Kidney (tissue), 14 donors: ENCODE results near the gene RRAGA. TPM values are rescaled to one million over a fixed set of nuclear protein-coding genes. Genes with fewer than 3 reads are reported as not detected.
"Not testable (repeated sequence)": the region's sequence is repeated elsewhere in the genome, so short reads cannot be mapped to it uniquely, and the experiment has no call there.

Experiments used
- DNase-seq, 5 donors: peaks; one replicate each; pipeline ENCODE4 v3.0.0-alpha.2; 2013 to 2020
- FAIRE-seq: peaks from 2 replicates; lab custom pipeline; 2012; peaks lifted over from hg19 to GRCh38; lab: Jason Lieb, UNC
- H3K27ac ChIP-seq, 2 donors: one replicate each; pipeline ENCODE4 v1.7.0; 2013; ENCODE audit warnings: low read depth in 2 of 2, low read length in 2 of 2, inconsistent platforms in 1 of 2
- H3K27me3 ChIP-seq: one replicate; pipeline ENCODE4 v1.7.1; 2013; ENCODE audit warnings: low read length, inconsistent platforms; ENCODE audit not compliant: control insufficient read depth, insufficient read depth
- H3K36me3 ChIP-seq, 3 donors: one replicate each; pipeline versions ENCODE4 v1.7.0 to v1.7.1; 2013; ENCODE audit warnings: low read length in 3 of 3, control low read depth in 1 of 3, inconsistent platforms in 1 of 3; ENCODE audit not compliant: insufficient read depth in 3 of 3, control insufficient read depth in 2 of 3
- H3K4me1 ChIP-seq, 3 donors: one replicate each; pipeline versions ENCODE4 v1.7.0 to v1.7.1; 2013; ENCODE audit warnings: low read length in 3 of 3, inconsistent platforms in 1 of 3, low read depth in 1 of 3; ENCODE audit not compliant: control insufficient read depth in 2 of 3, insufficient read depth in 2 of 3
- H3K4me3 ChIP-seq, 3 donors: one replicate each; pipeline versions ENCODE4 v1.7.0 to v1.8.1; 2013; ENCODE audit warnings: low read length in 3 of 3, control low read depth in 1 of 3, inconsistent platforms in 1 of 3
- H3K9ac ChIP-seq, 3 donors: one replicate each; pipeline versions ENCODE4 v1.7.0 to v1.7.1; 2013; ENCODE audit warnings: low read length in 3 of 3, control low read depth in 1 of 3, inconsistent platforms in 1 of 3
- H3K9me3 ChIP-seq, 3 donors: one replicate each; pipeline versions ENCODE4 v1.7.0 to v1.7.1; 2013; ENCODE audit warnings: low read length in 3 of 3, control low read depth in 1 of 3, inconsistent platforms in 1 of 3; ENCODE audit not compliant: control insufficient read depth in 2 of 3, insufficient read depth in 1 of 3
- CTCF ChIP-seq: IDR thresholded peaks from 3 replicates; pipeline ENCODE4 v1.5.1; 2012; ENCODE audit warnings: mild to moderate bottlenecking, moderate library complexity, borderline replicate concordance; ENCODE audit not compliant: insufficient read depth; ENCODE audit errors: extremely low read depth
- intact Hi-C: fragments of 100-400 bp; cut with DNase I; formaldehyde crosslinking; loops from one replicate; pipeline ENCODE4 v1.11.1; 2022
- polyA plus RNA-seq: library from polyadenylated mRNA; stranded (reverse); fragments of 350-450 nt; fragmentation: Illumina TruSeq; extraction: RNeasy Lipid Tissue Mini Kit (QIAGEN cat#74804); gene quantifications from one replicate; pipeline ENCODE4 v1.2.3, GENCODE V29; 2014; ENCODE audit warnings: low read depth, low replicate concordance; ENCODE audit not compliant: insufficient read depth
- total RNA-seq: library from RNA; stranded (reverse); fragmentation: NEBNext Ultra II Directional; extraction: Animal tissue kit (Norgen Biotek cat#: 25700); gene quantifications from one replicate; pipeline ENCODE4 v1.2.1, GENCODE V29; 2021
- donor health status: control.
- donor health status: control.
- donor health status: control.
- donor health status: control.
- donor health status: control.
- donor health status: DM: yes; HTN: yes; CAD: no.
- donor health status: Normal renal cell carcinoma (clear cell type).

Gene RRAGA
- total and polyA plus RNA-seq, 2 donors from 2014 or later = 94.3 to 99.3 TPM

- no peak overlapping the region for H3K9ac ChIP-seq
- no peaks in the 10 kb centered on the region for H3K36me3 ChIP-seq
- H3K27ac ChIP-seq = no peak overlapping the region
- intact Hi-C loops = no loop called here
- no peaks in the 10 kb centered on the region for H3K27me3 ChIP-seq
- TF ChIP-seq CTCF = no peak
- H3K4me1 ChIP-seq = peaks cover 0 to 3% (median 2%) of the 10 kb centered on the region in 3 donors
- H3K9me3 ChIP-seq = no peaks in the 10 kb centered on the region
- DNase-seq = no peak
- no peak for FAIRE-seq
- H3K4me3 ChIP-seq = no peak overlapping the region
Measured at GRCh38 chr9:19009391-19009965, 39.7 kb upstream of the RRAGA start.

- no peak for TF ChIP-seq CTCF
- no peak for DNase-seq
Measured at GRCh38 chr9:19018201-19018600, 31.0 kb upstream of the RRAGA start.

GRCh38 chr9:19020886-19021455 is 28.3 kb upstream of the RRAGA start:
- Histone ChIP-seq H3K27ac (no peak overlapping the region), H3K9ac (no peak overlapping the region), H3K4me1 (no peaks in the 10 kb centered on the region), H3K4me3 (no peak overlapping the region), H3K27me3 (no peaks in the 10 kb centered on the region), H3K9me3 (no peaks in the 10 kb centered on the region), H3K36me3 (no peaks in the 10 kb centered on the region)
- FAIRE-seq (no peak), DNase-seq (no peak)
- no peak for TF ChIP-seq CTCF
- intact Hi-C loops = loop anchor here (10.0 kb wide), 1 partner anchor 766 kb away; no protein-coding TSS in a partner anchor

More at GRCh38 chr9:19018201-19018600, 31.0 kb upstream of the RRAGA start:
- H3K36me3 ChIP-seq = no peaks in the 10 kb centered on the region
- H3K9me3 ChIP-seq = no peaks in the 10 kb centered on the region
- H3K9ac ChIP-seq = no peak overlapping the region
- no peaks in the 10 kb centered on the region for H3K27me3 ChIP-seq
- intact Hi-C loops = no loop called here
- no peaks in the 10 kb centered on the region for H3K4me1 ChIP-seq
- no peak for FAIRE-seq
- H3K27ac ChIP-seq = no peak overlapping the region
- H3K4me3 ChIP-seq = no peak overlapping the region

GRCh38 chr9:19021649-19022048 is 27.6 kb upstream of the RRAGA start:
- not testable (repeated sequence) for DNase-seq, H3K36me3 ChIP-seq, H3K9ac ChIP-seq, H3K4me1 ChIP-seq, H3K27ac ChIP-seq, H3K9me3 ChIP-seq, H3K4me3 ChIP-seq, H3K27me3 ChIP-seq, FAIRE-seq
- intact Hi-C loops = loop anchor here (10.0 kb wide), 1 partner anchor 767 kb away; no protein-coding TSS in a partner anchor
